ENCODE measurements around the gene ANGPTL5.

GRCh38 chr11:101880222-101880621 is 36.1 kb downstream of the ANGPTL5 start:
- TF ChIP-seq GATA3 (IDR thresholded peaks at IDR 0.05; ENCODE audit: low read depth, low read length) (no peak), GATA2 (IDR thresholded peaks at IDR 0.05; ENCODE audit: low read depth, low read length) (no peak)

Data from SH-SY5Y (cell line).